Hepatocyte (in vitro differentiated cells): ENCODE measurements around the gene CCDC9B.

ENCODE experiments used
- CTCF ChIP-seq: fragments of 200-600 bp; sonication (generic); IDR thresholded peaks from 2 replicates; pipeline ENCODE4 v1.5.1; 2016; ENCODE audit warnings: antibody characterized with exemption, mild to moderate bottlenecking; ENCODE audit not compliant: poor library complexity
- EZH2 ChIP-seq: fragments of 200-600 bp; sonication (generic); IDR thresholded peaks from 2 replicates; pipeline ENCODE4 v1.6.1; 2016; ENCODE audit warnings: antibody characterized with exemption, mild to moderate bottlenecking, borderline replicate concordance

- TF ChIP-seq CTCF (no peak), EZH2 (no peak)
These were observed 24.3 kb upstream of the CCDC9B start for GRCh38 chr15:40365016-40365415.
